Lower lobe of right lung (tissue), 2 donors: ENCODE data around the gene MROH8. TPM values are rescaled to one million over a fixed set of nuclear protein-coding genes. Genes with fewer than 3 reads are reported as not detected.
A peak's percentile ranks its signal among the peaks of the same experiment; 100 is the strongest.

Experiments used
- ATAC-seq, 2 donors: fragments of 200-7000 bp; cut with Tn5 transposase; one replicate each; pipeline ENCODE4 v1.9.1; 2020 to 2022; ENCODE audit warnings: mild to moderate bottlenecking in 2 of 2, moderate library complexity in 2 of 2
- DNase-seq: peaks from one replicate; pipeline ENCODE4 v3.0.0-alpha.2; 2020
- H3K27ac ChIP-seq: fragments of 200-600 bp; one replicate; pipeline ENCODE4 v1.8.0; 2022
- H3K27me3 ChIP-seq: fragments of 200-600 bp; one replicate; pipeline ENCODE4 v1.8.0; 2022; ENCODE audit warnings: low read depth
- H3K36me3 ChIP-seq: fragments of 200-600 bp; one replicate; pipeline ENCODE4 v1.8.0; 2022; ENCODE audit warnings: mild to moderate bottlenecking
- H3K4me1 ChIP-seq: fragments of 200-600 bp; one replicate; pipeline ENCODE4 v1.8.0; 2022
- H3K4me3 ChIP-seq: fragments of 200-600 bp; one replicate; pipeline ENCODE4 v1.8.0; 2022; ENCODE audit warnings: mild to moderate bottlenecking
- H3K9me3 ChIP-seq: fragments of 200-600 bp; one replicate; pipeline ENCODE4 v1.8.0; 2022
- CTCF ChIP-seq: fragments of 200-600 bp; IDR thresholded peaks from one replicate; pipeline ENCODE4 v1.8.0; 2022; ENCODE audit warnings: antibody characterized with exemption, mild to moderate bottlenecking
- intact Hi-C: fragments of 100-400 bp; cut with DNase I; formaldehyde crosslinking; loops from one replicate; pipeline ENCODE4 v1.11.0; 2022
- total RNA-seq: library from RNA; stranded (reverse); fragmentation: NEBNext Ultra II Directional; extraction: Animal tissue kit (Norgen Biotek cat#: 25700); gene quantifications from one replicate; pipeline ENCODE4 v1.2.1, GENCODE V29; 2021
- donor health status: DM: no; HTN: yes; CAD: no; lungs with severe emphysema.

MROH8 gene
- total RNA-seq, 1 donor from 2014 or later: 3.9 TPM

GRCh38 chr20:37108676-37109075, 70.7 kb downstream of the MROH8 start:
- no peak for TF ChIP-seq CTCF
- H3K27ac ChIP-seq: no peak overlapping the region
- no peak overlapping the region for H3K4me3 ChIP-seq
- ATAC-seq (no peak), DNase-seq (no peak)
- no peaks in the 10 kb centered on the region for H3K9me3 ChIP-seq
- no peaks in the 10 kb centered on the region for H3K27me3 ChIP-seq
- no peaks in the 10 kb centered on the region for H3K36me3 ChIP-seq
- H3K4me1 ChIP-seq: no peaks in the 10 kb centered on the region
- intact Hi-C loops: no loop called here

GRCh38 chr20:37102571-37102970, 76.8 kb downstream of the MROH8 start:
- Histone ChIP-seq H3K4me1 (no peaks in the 10 kb centered on the region), H3K4me3 (no peak overlapping the region), H3K9me3 (no peaks in the 10 kb centered on the region), H3K36me3 (no peaks in the 10 kb centered on the region), H3K27ac (no peak overlapping the region), H3K27me3 (no peaks in the 10 kb centered on the region)
- no peak for TF ChIP-seq CTCF
- no peak for ATAC-seq
- intact Hi-C loops: no loop called here
- no peak for DNase-seq

- DNase-seq (no peak), ATAC-seq (no peak)
- intact Hi-C loops: no loop called here
- TF ChIP-seq CTCF: no peak
- H3K36me3 ChIP-seq: no peaks in the 10 kb centered on the region
- peak overlapping the region; percentile 82 for H3K27ac ChIP-seq
- H3K27me3 ChIP-seq: no peaks in the 10 kb centered on the region
- H3K9me3 ChIP-seq: no peaks in the 10 kb centered on the region
- peak overlapping the region; percentile 100 for H3K4me3 ChIP-seq
- H3K4me1 ChIP-seq: peaks cover 10% of the 10 kb centered on the region
Measured at GRCh38 chr20:37096415-37097041, 82.8 kb downstream of the MROH8 start.

- DNase-seq (peak; percentile 89), ATAC-seq (peak; percentile 94 to 96)
- H3K9me3 ChIP-seq: no peaks in the 10 kb centered on the region
- TF ChIP-seq CTCF: peak; percentile 31
- peak within 1 kb of the TSS; percentile 82 for H3K27ac ChIP-seq
- no peaks in the 10 kb centered on the region for H3K27me3 ChIP-seq
- H3K4me3 ChIP-seq: peak within 1 kb of the TSS; percentile 100
- intact Hi-C loops: no loop called here
- peaks cover 10% of the 10 kb centered on the region for H3K4me1 ChIP-seq
- no peaks in the 10 kb centered on the region for H3K36me3 ChIP-seq
Measured at GRCh38 chr20:37095599-37096414, 83.5 kb downstream of the MROH8 start, which contains the start of gene RBL1. Gene RBL1, minus strand, starts transcription at chr20:37095997. Its CDS starts 69 bp downstream, at chr20:37095928.

- no peaks in the 10 kb centered on the region for H3K27me3 ChIP-seq
- no peaks in the 10 kb centered on the region for H3K9me3 ChIP-seq
- DNase-seq (no peak), ATAC-seq (peak; percentile 27 to 50)
- H3K4me3 ChIP-seq: peak overlapping the region; percentile 100
- intact Hi-C loops: no loop called here
- peak overlapping the region; percentile 82 for H3K27ac ChIP-seq
- peaks cover 10% of the 10 kb centered on the region for H3K4me1 ChIP-seq
- no peaks in the 10 kb centered on the region for H3K36me3 ChIP-seq
- no peak for TF ChIP-seq CTCF
Measured at GRCh38 chr20:37095108-37095598, 84.2 kb downstream of the MROH8 start.
